Brain microvascular endothelial cell (primary cell): Measurements from ENCODE around the gene AGBL5.

ENCODE experiments used
- DNase-seq: peaks from one replicate; pipeline ENCODE4 v3.0.0-alpha.2; 2020
- H3K27ac ChIP-seq: fragments of 250-450 bp; sonication (Bioruptor Pico); 2 replicates; pipeline ENCODE4 v1.5.1; 2020; ENCODE audit warnings: mild to moderate bottlenecking, moderate library complexity
- H3K27me3 ChIP-seq: fragments of 250-450 bp; sonication (Bioruptor Pico); replicated peaks from 2 replicates; pipeline ENCODE4 v1.5.1; 2020; ENCODE audit warnings: mild to moderate bottlenecking
- H3K36me3 ChIP-seq: fragments of 250-450 bp; sonication (Bioruptor Pico); replicated peaks from 2 replicates; pipeline ENCODE4 v1.5.1; 2020; ENCODE audit warnings: mild to moderate bottlenecking
- H3K4me3 ChIP-seq: 2 replicates; pipeline ENCODE4 v1.5.1; 2011; ENCODE audit warnings: low read depth, mild to moderate bottlenecking, control low read depth, low read length, moderate library complexity
- CTCF ChIP-seq: IDR thresholded peaks from 2 replicates; pipeline ENCODE4 v1.5.1; 2011; ENCODE audit warnings: low read depth, mild to moderate bottlenecking, moderate library complexity, low read length, control low read depth, inconsistent platforms; ENCODE audit errors: missing control alignments
- in situ Hi-C: cut with HindIII; loops from 2 replicates; pipeline ENCODE4 v1.10.0; 2017; ENCODE audit warnings: low sequenced_read_pairs, low pct_ligation_motif_present

AGBL5 gene

DNA sequence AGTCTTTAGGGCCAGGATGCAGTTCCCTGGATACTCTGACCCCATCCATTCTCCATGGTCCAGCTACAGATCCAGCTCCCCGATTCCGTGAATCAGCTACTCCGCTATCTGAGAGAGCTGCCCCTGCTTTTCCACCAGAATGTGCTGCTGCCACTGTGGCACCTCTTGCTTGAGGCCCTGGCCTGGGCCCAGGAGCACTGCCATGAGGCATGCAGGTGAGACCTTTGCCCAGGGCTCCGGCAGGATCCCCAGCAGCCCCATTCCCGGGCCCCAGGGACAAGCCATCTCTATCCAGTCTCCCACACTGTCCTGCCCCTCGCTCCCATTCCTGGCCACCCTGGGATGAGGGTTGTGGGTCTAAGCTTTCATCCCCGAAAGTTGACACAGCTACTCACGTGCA, 11.2 kb upstream of the AGBL5 start:
- no peak for TF ChIP-seq CTCF
- in situ Hi-C loops = no loop called here
- no peak for DNase-seq
- no peak overlapping the region for H3K27ac ChIP-seq
- no peak overlapping the region for H3K4me3 ChIP-seq
- peaks cover 83% of the 10 kb centered on the region for H3K36me3 ChIP-seq
- H3K27me3 ChIP-seq = no peaks in the 10 kb centered on the region

GRCh38 chr2:27041752-27042151, 9.7 kb upstream of the AGBL5 start:
- Histone ChIP-seq H3K4me3 (no peak overlapping the region), H3K36me3 (peaks cover 68% of the 10 kb centered on the region), H3K27ac (no peak overlapping the region), H3K27me3 (no peaks in the 10 kb centered on the region)
- in situ Hi-C loops = no loop called here
- TF ChIP-seq CTCF = no peak
- no peak for DNase-seq

- Histone ChIP-seq H3K27me3 (no peaks in the 10 kb centered on the region), H3K4me3 (no peak overlapping the region), H3K27ac (no peak overlapping the region), H3K36me3 (peaks cover 64% of the 10 kb centered on the region)
- DNase-seq = no peak
- in situ Hi-C loops = no loop called here
- TF ChIP-seq CTCF = no peak
These were observed 9.3 kb upstream of the AGBL5 start for GRCh38 chr2:27042159-27042661.

DNA sequence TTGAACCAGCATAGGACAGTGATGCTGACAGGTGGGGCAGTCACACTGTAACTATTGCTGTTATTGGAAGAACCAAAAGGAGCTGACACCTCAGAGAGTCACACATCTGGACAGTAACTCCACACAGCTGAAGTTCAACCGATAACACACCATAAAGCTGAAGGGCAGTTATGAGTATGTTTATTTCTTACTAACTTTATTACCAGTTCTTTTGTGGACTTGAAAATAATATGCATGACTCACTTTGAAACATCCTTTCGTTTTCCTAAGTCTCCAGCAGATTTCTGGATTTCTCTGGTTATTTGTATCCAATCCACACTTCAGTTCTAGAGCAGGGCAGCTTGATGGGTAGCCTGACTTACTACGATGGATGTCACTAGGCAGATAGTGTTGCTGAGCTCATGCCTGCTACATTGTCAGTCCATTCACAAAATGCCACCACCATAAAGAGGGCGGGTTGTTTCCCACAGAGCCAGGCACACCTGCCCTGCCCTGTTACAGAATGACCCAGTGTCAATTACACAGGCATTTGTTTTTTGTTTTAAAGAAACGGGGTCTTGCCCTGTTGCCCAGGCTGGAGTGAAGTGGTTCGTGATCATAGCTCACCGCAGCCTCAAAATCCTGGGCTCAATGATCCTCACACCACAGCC, 8.4 kb upstream of the AGBL5 start:
- Histone ChIP-seq H3K4me3 (no peak overlapping the region), H3K36me3 (peaks cover 55% of the 10 kb centered on the region), H3K27me3 (no peaks in the 10 kb centered on the region), H3K27ac (no peak overlapping the region)
- TF ChIP-seq CTCF = no peak
- DNase-seq = no peak
- in situ Hi-C loops = no loop called here

DNA sequence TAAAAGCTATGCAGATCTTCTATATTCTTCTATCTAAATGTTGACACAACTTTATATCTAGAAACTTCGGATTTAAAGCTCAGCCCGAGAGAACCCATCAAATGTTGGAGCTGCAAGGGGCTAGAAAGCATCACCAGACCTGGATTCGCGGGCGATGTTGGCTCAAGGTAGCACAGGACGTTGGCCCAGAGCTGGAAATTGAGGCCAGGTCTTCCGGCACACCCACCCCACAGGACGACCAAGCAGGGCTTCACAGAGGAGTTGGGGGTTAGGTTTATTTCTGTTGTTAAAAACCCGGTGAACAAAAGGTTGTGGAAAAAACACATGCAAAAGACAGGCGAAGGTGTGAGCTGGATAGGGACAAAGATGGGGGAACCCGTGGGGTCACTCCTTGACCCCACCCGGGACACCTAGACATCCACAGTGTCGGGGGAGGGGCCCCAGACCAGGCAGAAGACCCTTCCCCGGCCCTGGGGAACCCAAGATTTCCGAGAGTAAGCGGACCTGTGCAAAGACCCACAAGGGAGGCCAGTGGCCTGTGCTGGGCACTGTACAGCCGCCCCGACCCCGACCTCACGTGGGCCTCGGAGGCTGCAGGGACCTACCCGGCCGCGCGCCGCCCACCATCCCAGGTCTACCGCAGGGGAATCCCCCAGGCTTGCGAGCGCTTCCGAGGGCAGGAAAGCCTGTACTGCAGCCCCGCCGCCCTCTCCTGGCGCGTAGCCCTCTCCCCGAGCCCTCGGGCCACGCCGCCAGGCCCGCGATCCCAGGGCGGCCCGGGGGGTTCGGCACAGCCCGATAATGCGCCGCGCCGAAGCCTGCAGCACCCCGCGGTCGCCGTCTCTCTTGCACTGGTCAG, 1.8 kb upstream of the AGBL5 start:
- Histone ChIP-seq H3K27ac (peak overlapping the region; percentile 22), H3K4me3 (peak overlapping the region; percentile 86), H3K36me3 (peaks cover 3% of the 10 kb centered on the region), H3K27me3 (no peaks in the 10 kb centered on the region)
- no peak for DNase-seq
- in situ Hi-C loops = no loop called here
- no peak for TF ChIP-seq CTCF
